Keratinocyte (primary cell): ENCODE data around the gene GRIK4. TPM values are rescaled to one million over a fixed set of nuclear protein-coding genes. Genes with fewer than 3 reads are reported as not detected.

ENCODE experiments used
- DNase-seq: peaks from one replicate; pipeline ENCODE4 v3.0.0-alpha.2; 2011; ENCODE audit warnings: low read depth, missing footprints, low spot score
- FAIRE-seq: peaks from 2 replicates; lab custom pipeline; 2011; peaks lifted over from hg19 to GRCh38; lab: Jason Lieb, UNC
- H2AFZ ChIP-seq: 2 replicates; pipeline ENCODE4 v1.6.0; 2012; ENCODE audit warnings: low read length, control low read depth, inconsistent platforms; ENCODE audit not compliant: control insufficient read depth
- H3K27ac ChIP-seq: 2 replicates; pipeline ENCODE4 v1.5.1; 2011; ENCODE audit warnings: low read length; ENCODE audit not compliant: control insufficient read depth, insufficient read depth
- H3K27me3 ChIP-seq: 3 replicates; pipeline ENCODE4 v1.6.0; 2011; ENCODE audit warnings: low read length; ENCODE audit not compliant: control insufficient read depth, insufficient read depth; ENCODE audit errors: extremely low read depth
- H3K36me3 ChIP-seq, 2 experiments: 2 replicates in 1 of 2; 3 replicates in 1 of 2; pipeline ENCODE4 v1.5.1; 2011; ENCODE audit warnings: low read length in 2 of 2, mild to moderate bottlenecking in 1 of 2; ENCODE audit not compliant: control insufficient read depth in 2 of 2, insufficient read depth in 2 of 2; ENCODE audit errors: extremely low read depth in 1 of 2
- H3K4me1 ChIP-seq: 3 replicates; pipeline ENCODE4 v1.5.1; 2011; ENCODE audit warnings: low read length; ENCODE audit not compliant: control insufficient read depth, insufficient read depth; ENCODE audit errors: extremely low read depth
- H3K4me2 ChIP-seq: 3 replicates; pipeline ENCODE4 v1.6.0; 2011; ENCODE audit warnings: low read depth, low read length; ENCODE audit not compliant: control insufficient read depth, insufficient read depth; ENCODE audit errors: extremely low read depth
- H3K4me3 ChIP-seq, 3 experiments: fragments of 200-600 bp in 1 of 3; sonication (generic) in 1 of 3; 2 replicates in 2 of 3; 3 replicates in 1 of 3; pipeline ENCODE4 v1.5.1; 2011 to 2016; ENCODE audit warnings: low read length in 3 of 3, mild to moderate bottlenecking in 3 of 3, control low read depth in 2 of 3, inconsistent platforms in 1 of 3, low read depth in 1 of 3, mixed read lengths in 1 of 3, mixed run types in 1 of 3, moderate library complexity in 1 of 3; ENCODE audit not compliant: control insufficient read depth in 2 of 3, insufficient read depth in 2 of 3; ENCODE audit errors: extremely low read depth in 1 of 3
- H3K79me2 ChIP-seq: 2 replicates; pipeline ENCODE4 v1.6.0; 2012; ENCODE audit warnings: low read length; ENCODE audit not compliant: control insufficient read depth, insufficient read depth
- H3K9ac ChIP-seq: 3 replicates; pipeline ENCODE4 v1.6.0; 2011; ENCODE audit warnings: low read length; ENCODE audit not compliant: control insufficient read depth, insufficient read depth; ENCODE audit errors: extremely low read depth
- H3K9me1 ChIP-seq: 3 replicates; pipeline ENCODE4 v1.6.0; 2011; ENCODE audit warnings: low read length; ENCODE audit not compliant: control insufficient read depth, insufficient read depth; ENCODE audit errors: extremely low read depth
- H3K9me3 ChIP-seq: 2 replicates; pipeline ENCODE4 v1.5.1; 2012; ENCODE audit warnings: low read depth, low read length; ENCODE audit not compliant: control insufficient read depth
- H4K20me1 ChIP-seq: 3 replicates; pipeline ENCODE4 v1.6.0; 2011; ENCODE audit warnings: low read length; ENCODE audit not compliant: control insufficient read depth, insufficient read depth; ENCODE audit errors: extremely low read depth
- EZH2 ChIP-seq: IDR thresholded peaks from one replicate; pipeline ENCODE4 v1.6.1; 2012; ENCODE audit warnings: inconsistent platforms, mild to moderate bottlenecking, low read length, moderate library complexity
- dilution Hi-C: fragments of 300-500 bp; cut with MboI; formaldehyde crosslinking; loops from one replicate; pipeline ENCODE4 v1.7.0; 2020; ENCODE audit warnings: low sequenced_read_pairs; ENCODE audit not compliant: extremely low pct_ligation_motif_present
- polyA plus RNA-seq, 5 experiments: library from polyadenylated mRNA; depleted of rRNA in 3 of 5; stranded (reverse) in 3 of 5; stranded (forward) in 1 of 5; unstranded in 1 of 5; fragments of >200 nt; gene quantifications; 1 replicate in 1 of 5; 2 replicates in 3 of 5; 3 replicates in 1 of 5; pipeline versions ENCODE4 v1.2.1 to v1.2.3, GENCODE V29; 2011 to 2012; ENCODE audit warnings: missing spikeins in 2 of 5, low read depth in 1 of 5, low replicate concordance in 1 of 5
- TF ChIP-seq, protein P1 (sequence below), 3 experiments: IDR thresholded peaks in 1 of 3; conservative IDR thresholded peaks in 1 of 3; optimal IDR thresholded peaks in 1 of 3; 2 replicates in 2 of 3; 3 replicates in 1 of 3; pipeline versions ENCODE3 to v1.5.1; 2011; ENCODE audit warnings: low read length in 3 of 3, mild to moderate bottlenecking in 3 of 3, moderate library complexity in 2 of 3, control low read depth in 1 of 3, inconsistent platforms in 1 of 3; ENCODE audit not compliant: insufficient read depth in 2 of 3; ENCODE audit errors: extremely low read depth in 1 of 3

Gene GRIK4
- polyA plus RNA-seq, 1 donor (not counting 4 experiments of a cell fraction or from before 2014, with no cell fraction given): not detected

DNA sequence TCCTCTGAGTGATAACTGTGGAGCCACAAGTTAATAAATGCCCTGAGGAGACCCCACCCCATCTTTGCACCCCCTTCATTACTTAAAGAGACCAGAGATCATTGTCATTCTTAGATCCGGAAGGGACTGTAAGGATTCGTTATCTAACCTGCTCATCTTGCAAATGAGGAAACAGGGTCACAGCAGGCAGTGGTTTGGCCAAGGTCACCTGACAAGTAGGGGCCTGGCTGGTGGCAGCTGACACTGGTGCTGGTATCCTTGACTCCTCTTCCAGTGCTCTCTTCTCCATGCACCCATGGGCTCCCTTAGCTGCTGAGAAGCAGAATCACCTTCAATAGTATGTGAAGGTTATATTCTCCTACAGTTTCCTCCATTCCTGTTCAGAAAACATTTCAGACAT lies 151.6 kb downstream of the GRIK4 start:
- Histone ChIP-seq H3K27ac (no peak overlapping the region), H3K4me1 (no peaks in the 10 kb centered on the region), H3K36me3 (no peaks in the 10 kb centered on the region), H2AFZ (no peak overlapping the region), H3K9me3 (no peaks in the 10 kb centered on the region), H3K27me3 (peaks cover 20% of the 10 kb centered on the region), H3K4me3 (no peak overlapping the region), H4K20me1 (no peaks in the 10 kb centered on the region), H3K9me1 (no peaks in the 10 kb centered on the region), H3K9ac (no peak overlapping the region), H3K4me2 (no peak overlapping the region), H3K79me2 (no peaks in the 10 kb centered on the region)
- dilution Hi-C loops: no loop called here
- DNase-seq: no peak
- TF ChIP-seq EZH2: no peak
- TF ChIP-seq, protein P1, sequence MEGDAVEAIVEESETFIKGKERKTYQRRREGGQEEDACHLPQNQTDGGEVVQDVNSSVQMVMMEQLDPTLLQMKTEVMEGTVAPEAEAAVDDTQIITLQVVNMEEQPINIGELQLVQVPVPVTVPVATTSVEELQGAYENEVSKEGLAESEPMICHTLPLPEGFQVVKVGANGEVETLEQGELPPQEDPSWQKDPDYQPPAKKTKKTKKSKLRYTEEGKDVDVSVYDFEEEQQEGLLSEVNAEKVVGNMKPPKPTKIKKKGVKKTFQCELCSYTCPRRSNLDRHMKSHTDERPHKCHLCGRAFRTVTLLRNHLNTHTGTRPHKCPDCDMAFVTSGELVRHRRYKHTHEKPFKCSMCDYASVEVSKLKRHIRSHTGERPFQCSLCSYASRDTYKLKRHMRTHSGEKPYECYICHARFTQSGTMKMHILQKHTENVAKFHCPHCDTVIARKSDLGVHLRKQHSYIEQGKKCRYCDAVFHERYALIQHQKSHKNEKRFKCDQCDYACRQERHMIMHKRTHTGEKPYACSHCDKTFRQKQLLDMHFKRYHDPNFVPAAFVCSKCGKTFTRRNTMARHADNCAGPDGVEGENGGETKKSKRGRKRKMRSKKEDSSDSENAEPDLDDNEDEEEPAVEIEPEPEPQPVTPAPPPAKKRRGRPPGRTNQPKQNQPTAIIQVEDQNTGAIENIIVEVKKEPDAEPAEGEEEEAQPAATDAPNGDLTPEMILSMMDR (optimal IDR thresholded peaks at IDR 0.05 in 1 of 3, IDR thresholded peaks at IDR 0.05 in 1 of 3, conservative IDR thresholded peaks at IDR 0.05 in 1 of 3; ENCODE audit: extremely low read depth in 1 of 3, insufficient read depth in 2 of 3, low read length in 3 of 3): no peak
- no peak for FAIRE-seq

DNA sequence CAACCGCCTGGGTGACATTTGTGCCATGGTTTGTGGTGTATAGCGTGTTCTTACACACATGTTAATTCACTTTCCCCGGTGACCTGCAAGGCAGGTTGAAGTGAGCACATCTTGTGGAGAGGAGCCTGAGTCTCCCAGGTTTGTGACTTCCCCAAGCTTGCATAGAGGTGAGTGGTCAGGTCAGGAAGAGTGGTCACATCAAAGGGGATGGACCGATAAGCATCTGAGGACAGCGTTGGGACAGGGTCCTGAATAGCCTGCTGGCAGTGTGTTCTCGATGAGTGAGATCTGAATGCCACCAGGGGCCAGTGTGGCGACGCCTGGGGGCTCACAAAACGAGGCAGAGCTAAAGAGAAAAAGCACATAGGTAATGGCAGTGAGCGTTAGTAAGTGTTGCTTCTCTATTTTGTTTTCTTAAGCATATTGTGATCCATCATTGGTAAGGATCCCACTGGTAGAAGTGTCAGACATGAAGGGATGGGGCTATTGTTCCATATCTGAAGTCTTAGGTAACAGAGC lies 154.6 kb downstream of the GRIK4 start:
- no peaks in the 10 kb centered on the region for H4K20me1 ChIP-seq
- H3K9me1 ChIP-seq: no peaks in the 10 kb centered on the region
- no peaks in the 10 kb centered on the region for H3K4me1 ChIP-seq
- TF ChIP-seq, protein P1 (optimal IDR thresholded peaks at IDR 0.05 in 1 of 3, IDR thresholded peaks at IDR 0.05 in 1 of 3, conservative IDR thresholded peaks at IDR 0.05 in 1 of 3; ENCODE audit: extremely low read depth in 1 of 3, insufficient read depth in 2 of 3, low read length in 3 of 3): no peak
- TF ChIP-seq EZH2: no peak
- no peak overlapping the region for H3K4me3 ChIP-seq
- H3K79me2 ChIP-seq: no peaks in the 10 kb centered on the region
- no peaks in the 10 kb centered on the region for H3K36me3 ChIP-seq
- FAIRE-seq (no peak), DNase-seq (no peak)
- no peak overlapping the region for H3K27ac ChIP-seq
- peaks cover 12% of the 10 kb centered on the region for H3K27me3 ChIP-seq
- H3K4me2 ChIP-seq: no peak overlapping the region
- H3K9me3 ChIP-seq: no peaks in the 10 kb centered on the region
- H3K9ac ChIP-seq: no peak overlapping the region
- dilution Hi-C loops: no loop called here
- no peak overlapping the region for H2AFZ ChIP-seq
